Heart left ventricle (tissue), 13 donors: ENCODE results near the gene PLA2G3.

Experiments used
- CTCF ChIP-seq, 12 donors: fragments of 200-600 bp; sonication (generic) in 4 of 12; IDR thresholded peaks; one replicate each; pipeline versions ENCODE4 v1.5.0 to v1.8.0; 2018 to 2022; ENCODE audit warnings: antibody characterized with exemption in 12 of 12, mild to moderate bottlenecking in 5 of 12
- POLR2A ChIP-seq, 2 donors: fragments of 450-650 bp; IDR thresholded peaks; one replicate each; pipeline ENCODE4 v1.6.1; 2017; ENCODE audit warnings: antibody characterized with exemption in 2 of 2, mild to moderate bottlenecking in 2 of 2, moderate library complexity in 2 of 2
- donor health status: ischemic (EF 13 %, LVEDD 7.1; RV severe dilation, severe dysfunction).
- donor health status: DM: no; HTN: yes; CAD: no.
- donor health status: DM: no; HTN: no; CAD: no.
- donor health status: ischemic (EF 25% LVEDD 6.9; RV normal size, moderate dysfunction).
- donor health status: ischemic (EF 25% LVEDD 5.7; RV mildly dilated, moderate dysfunction).
- donor health status: ischemic (EF 35%, LVEDD 5.7; RV mildly dilated, moderate dysfunction).
- donor health status: nonischemic (EF 11% LVEDD 7.7; RV severe dilation, severe dysfunction).
- donor health status: DM: yes; HTN: yes; CAD: no.
- donor health status: PGD.
- donor health status: ischemic (EF 29% LVEDD 5.4; RV normal size, mild dysfunction).
- donor health status: nonischemic (EF 23%, LVEDD 6.1; RV moderate dilation, normal function).

- TF ChIP-seq CTCF (IDR thresholded peaks at IDR 0.05) (no peak), POLR2A (IDR thresholded peaks at IDR 0.05) (no peak)
Measured at GRCh38 chr22:31124290-31124689, 16.0 kb downstream of the PLA2G3 start.
